IMR-90 (cell line): ENCODE results near the gene UACA. TPM values are rescaled to one million over a fixed set of nuclear protein-coding genes. Genes with fewer than 3 reads are reported as not detected.

Source experiments
- ATAC-seq: fragments of 200-7000 bp; cut with Tn5 transposase; 2 replicates; pipeline ENCODE4 v1.9.1; 2020; ENCODE audit warnings: low read depth, mild to moderate bottlenecking, moderate library complexity
- BruUV-seq: library from RNA; stranded (reverse); fragments of 400-500 nt; replicated peaks from 2 replicates; lab custom pipeline; 2021; lab: Mats Ljungman, UMichigan
- CTCF ChIA-PET: fragments of 300-600 bp; formaldehyde crosslinking; extraction: SDS; loops from one replicate; lab custom pipeline; 2021; ENCODE audit warnings: antibody characterized with exemption; lab: Yijun Ruan, JAX
- POLR2A ChIA-PET: fragments of 300-600 bp; sonication (Branson Sonifier 250); formaldehyde crosslinking; loops from one replicate; lab custom pipeline; 2022; ENCODE audit warnings: antibody characterized with exemption; ENCODE audit not compliant: unreplicated experiment; lab: Charles Lee
- DNase-seq: peaks from one replicate; pipeline ENCODE4 v3.0.0; 2013
- H2AFZ ChIP-seq: replicated peaks from 2 replicates; pipeline ENCODE3; 2013; ENCODE audit warnings: low read length, mild to moderate bottlenecking; ENCODE audit not compliant: poor library complexity
- H2AK5ac ChIP-seq: 2 replicates; pipeline ENCODE4 v1.6.1; 2013; ENCODE audit warnings: low read depth, low read length, inconsistent platforms
- H2AK9ac ChIP-seq: replicated peaks from 2 replicates; pipeline ENCODE3; 2013; ENCODE audit warnings: mild to moderate bottlenecking, low read depth, low read length, moderate library complexity; ENCODE audit not compliant: poor library complexity
- H2BK120ac ChIP-seq: 2 replicates; pipeline ENCODE4 v1.6.1; 2013; ENCODE audit warnings: low read depth, low read length, inconsistent platforms
- H2BK15ac ChIP-seq: 3 replicates; pipeline ENCODE4 v1.6.1; 2013; ENCODE audit warnings: low read depth, low read length, inconsistent platforms
- H2BK20ac ChIP-seq: 2 replicates; pipeline ENCODE4 v1.6.1; 2013; ENCODE audit warnings: low read depth, mild to moderate bottlenecking, inconsistent platforms, low read length, moderate library complexity
- H2BK5ac ChIP-seq: 2 replicates; pipeline ENCODE4 v1.6.1; 2013; ENCODE audit warnings: mild to moderate bottlenecking, low read depth, low read length, inconsistent platforms; ENCODE audit not compliant: poor library complexity, severe bottlenecking
- H3K14ac ChIP-seq: replicated peaks from 2 replicates; pipeline ENCODE4 v1.6.1; 2013; ENCODE audit warnings: low read depth, low read length, inconsistent platforms
- H3K18ac ChIP-seq: 2 replicates; pipeline ENCODE4 v1.6.1; 2013; ENCODE audit warnings: low read depth, low read length, control low read depth
- H3K23ac ChIP-seq: 2 replicates; pipeline ENCODE4 v1.6.1; 2013; ENCODE audit warnings: low read depth, low read length, inconsistent platforms
- H3K27ac ChIP-seq: 2 replicates; pipeline ENCODE4 v1.5.1; 2013; ENCODE audit warnings: mild to moderate bottlenecking, control low read depth, low read length; ENCODE audit not compliant: insufficient read depth
- H3K27me3 ChIP-seq: 2 replicates; pipeline ENCODE4 v1.6.1; 2013; ENCODE audit warnings: low read length; ENCODE audit not compliant: control insufficient read depth, insufficient read depth
- H3K36me3 ChIP-seq: 2 replicates; pipeline ENCODE4 v1.6.1; 2013; ENCODE audit warnings: low read length, mixed read lengths; ENCODE audit not compliant: control insufficient read depth, insufficient read depth
- H3K4ac ChIP-seq: 2 replicates; pipeline ENCODE4 v1.6.1; 2013; ENCODE audit warnings: low read depth, low read length, inconsistent platforms
- H3K4me1 ChIP-seq: 2 replicates; pipeline ENCODE4 v1.6.1; 2013; ENCODE audit warnings: low read length, mixed read lengths; ENCODE audit not compliant: control insufficient read depth, insufficient read depth
- H3K4me2 ChIP-seq: 2 replicates; pipeline ENCODE4 v1.6.1; 2013; ENCODE audit warnings: low read depth, mild to moderate bottlenecking, control low read depth, low read length, moderate library complexity
- H3K4me3 ChIP-seq: 2 replicates; pipeline ENCODE4 v1.5.1; 2013; ENCODE audit warnings: low read depth, mild to moderate bottlenecking, control low read depth, low read length, moderate library complexity; ENCODE audit not compliant: insufficient read depth
- H3K56ac ChIP-seq: 2 replicates; pipeline ENCODE4 v1.6.1; 2013; ENCODE audit warnings: low read length, inconsistent platforms; ENCODE audit not compliant: insufficient read depth; ENCODE audit errors: extremely low read depth
- H3K79me1 ChIP-seq, 2 experiments: 2 replicates each; pipeline ENCODE4 v1.6.1; 2013; ENCODE audit warnings: low read length in 2 of 2, inconsistent platforms in 1 of 2, low read depth in 1 of 2
- H3K9ac ChIP-seq: 2 replicates; pipeline ENCODE4 v1.6.1; 2013; ENCODE audit warnings: low read depth, low read length, control low read depth
- H3K9me1 ChIP-seq: 2 replicates; pipeline ENCODE4 v1.6.1; 2013; ENCODE audit warnings: low read length, inconsistent platforms; ENCODE audit not compliant: insufficient read depth
- H3K9me3 ChIP-seq: 2 replicates; pipeline ENCODE4 v1.6.1; 2013; ENCODE audit warnings: low read length; ENCODE audit not compliant: control insufficient read depth, insufficient read depth
- H4K20me1 ChIP-seq: 2 replicates; pipeline ENCODE4 v1.6.1; 2013; ENCODE audit warnings: low read length, inconsistent platforms; ENCODE audit not compliant: insufficient read depth
- H4K5ac ChIP-seq: 2 replicates; pipeline ENCODE4 v1.6.1; 2013; ENCODE audit warnings: mild to moderate bottlenecking, low read depth, low read length, control low read depth
- H4K8ac ChIP-seq, 2 experiments: 2 replicates each; pipeline ENCODE4 v1.6.1; 2013; ENCODE audit warnings: low read depth in 2 of 2, low read length in 2 of 2, control low read depth in 1 of 2, inconsistent platforms in 1 of 2
- H4K91ac ChIP-seq: 2 replicates; pipeline ENCODE4 v1.6.1; 2013; ENCODE audit warnings: low read depth, low read length, inconsistent platforms; ENCODE audit not compliant: insufficient read depth
- BHLHE40 ChIP-seq: fragments of 150-350 bp; IDR thresholded peaks from 2 replicates; pipeline ENCODE4 v1.6.1; 2016; ENCODE audit warnings: mild to moderate bottlenecking, low read depth, low read length
- CEBPB ChIP-seq: IDR thresholded peaks from 2 replicates; pipeline ENCODE4 v1.6.1; 2012; ENCODE audit warnings: low read depth, low read length, improper control_type of control experiment
- CHD1 ChIP-seq: IDR thresholded peaks from 2 replicates; pipeline ENCODE4 v1.6.1; 2012; ENCODE audit warnings: low read depth, low read length, improper control_type of control experiment
- CTCF ChIP-seq: conservative IDR thresholded peaks from 2 replicates; pipeline ENCODE4 v1.5.1; 2012; ENCODE audit warnings: mild to moderate bottlenecking, low read depth, low read length, improper control_type of control experiment
- ELK1 ChIP-seq: fragments of 150-350 bp; IDR thresholded peaks from 2 replicates; pipeline ENCODE4 v1.6.1; 2016; ENCODE audit warnings: low read depth, mild to moderate bottlenecking, low read length, moderate library complexity, borderline replicate concordance
- FOS ChIP-seq: fragments of 150-350 bp; IDR thresholded peaks from 2 replicates; pipeline ENCODE4 v1.6.1; 2016; ENCODE audit warnings: low read depth, low read length
- MAFK ChIP-seq: IDR thresholded peaks from 2 replicates; pipeline ENCODE4 v1.6.1; 2012; ENCODE audit warnings: low read depth, low read length, improper control_type of control experiment
- NFE2L2 ChIP-seq: fragments of 150-350 bp; IDR thresholded peaks from 2 replicates; pipeline ENCODE4 v1.6.1; 2016; ENCODE audit warnings: low read depth, mild to moderate bottlenecking, low read length
- POLR2A ChIP-seq: IDR thresholded peaks from 2 replicates; pipeline ENCODE4 v1.6.1; 2012; ENCODE audit warnings: mild to moderate bottlenecking, low read depth, low read length
- RCOR1 ChIP-seq: IDR thresholded peaks from 2 replicates; pipeline ENCODE4 v1.6.1; 2012; ENCODE audit warnings: mild to moderate bottlenecking, low read length, improper control_type of control experiment; ENCODE audit not compliant: insufficient replicate concordance
- RFX5 ChIP-seq: IDR thresholded peaks from 2 replicates; pipeline ENCODE4 v1.8.0; 2012; ENCODE audit warnings: low read depth, mild to moderate bottlenecking, low read length, moderate library complexity
- SMC3 ChIP-seq: fragments of 150-350 bp; IDR thresholded peaks from 2 replicates; pipeline ENCODE4 v1.6.1; 2016; ENCODE audit warnings: low read depth, mild to moderate bottlenecking, antibody characterized with exemption, low read length, moderate library complexity
- USF2 ChIP-seq: fragments of 150-350 bp; IDR thresholded peaks from 2 replicates; pipeline ENCODE4 v1.6.1; 2017; ENCODE audit warnings: mild to moderate bottlenecking, antibody characterized with exemption, low read length, low read depth
- WGBS, 2 experiments: methylation state at CpG; one replicate each; pipeline versions ENCODE4 v1.1.5 to v1.1.7; 2013; ENCODE audit warnings: missing lambda C conversion rate in 2 of 2; ENCODE audit not compliant: insufficient read length in 1 of 2; ENCODE audit errors: extremely low coverage in 2 of 2; 5-methylcytosine and 5-hydroxymethylcytosine counted together
- dilution Hi-C: fragments of 300-500 bp; cut with HindIII; formaldehyde crosslinking; loops from one replicate; pipeline ENCODE4 v1.14.3; 2018; ENCODE audit warnings: low sequenced_read_pairs; ENCODE audit not compliant: unreplicated experiment
- in situ Hi-C: fragments of 300-500 bp; cut with MboI; formaldehyde crosslinking; loops from 3 replicates; pipeline ENCODE4 v1.14.3; 2019; ENCODE audit warnings: low sequenced_read_pairs, inconsistent platforms, mixed read lengths
- intact Hi-C: fragments of 100-400 bp; cut with micrococcal nuclease; formaldehyde crosslinking; loops from 2 replicates; pipeline ENCODE4 v1.10.0; 2022
- polyA plus RNA-seq, 3 experiments: library from polyadenylated mRNA; depleted of rRNA; stranded (reverse); fragments of >200 nt; gene quantifications; 2 replicates each; pipeline ENCODE4 v1.2.3, GENCODE V29; 2012; ENCODE audit warnings: low replicate concordance in 1 of 3
- total RNA-seq: library from RNA; depleted of rRNA; stranded (reverse); fragments of >200 nt; gene quantifications from 2 replicates; pipeline ENCODE4 v1.2.3, GENCODE V29; 2012

Gene UACA
- total and polyA plus RNA-seq, 2 of the 4 experiments (the other 2 are of a cell fraction), result 156 to 507 TPM

DNA sequence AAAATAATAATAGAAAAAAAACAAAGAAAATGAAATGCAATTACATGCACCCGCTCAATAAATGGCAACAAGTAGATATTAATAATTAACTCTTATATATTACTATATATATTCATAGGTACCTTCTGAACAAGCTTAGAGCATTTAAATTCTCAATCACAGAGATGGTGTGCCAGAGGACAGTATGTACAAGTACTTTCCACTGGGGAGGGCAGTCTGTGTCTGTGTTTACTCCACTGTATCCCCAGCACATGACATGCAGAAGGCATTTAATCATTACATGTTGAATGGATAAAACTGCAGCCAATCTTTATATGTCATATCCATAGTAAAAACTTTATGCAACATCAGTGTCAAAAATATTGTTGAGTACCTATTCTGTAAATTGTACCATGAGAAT is 97.8 kb downstream of the UACA start:
- no peak overlapping the region for H3K4ac ChIP-seq
- no peak overlapping the region for H2AK5ac ChIP-seq
- peaks cover 13% of the 10 kb centered on the region for H3K36me3 ChIP-seq
- no peak overlapping the region for H4K91ac ChIP-seq
- H4K8ac ChIP-seq, result no peak overlapping the region
- ChIA-PET CTCF (no interaction called here), POLR2A (no interaction called here)
- no peak overlapping the region for H2BK15ac ChIP-seq
- peaks cover 8 to 34% of the 10 kb centered on the region in 2 experiments; a peak in 3 of 4 replicates for H3K79me1 ChIP-seq
- H2BK5ac ChIP-seq, result no peak overlapping the region
- WGBS, 2 experiments, result no CpG with 5 or more reads among the region's 1 CpG
- no peak overlapping the region for H3K56ac ChIP-seq
- H3K9me3 ChIP-seq, result no peaks in the 10 kb centered on the region
- H2BK20ac ChIP-seq, result no peak overlapping the region
- no peak overlapping the region for H3K9ac ChIP-seq
- no peak overlapping the region for H3K18ac ChIP-seq
- H4K20me1 ChIP-seq, result peaks cover 11% of the 10 kb centered on the region; the same call in 1 of the 2 replicates
- no peak overlapping the region for H2AK9ac ChIP-seq
- DNase-seq (no peak), ATAC-seq (no peak)
- no peak overlapping the region for H4K5ac ChIP-seq
- no peak overlapping the region for H3K4me3 ChIP-seq
- intact Hi-C loops, result no loop called here
- H3K14ac ChIP-seq, result no peak overlapping the region
- no peak overlapping the region for H3K4me2 ChIP-seq
- no peak overlapping the region for H3K23ac ChIP-seq
- H3K27me3 ChIP-seq, result no peaks in the 10 kb centered on the region
- H3K27ac ChIP-seq, result no peak overlapping the region
- H2BK120ac ChIP-seq, result no peak overlapping the region
- 0 out of 2 replicates have a peak, but pooled peaks cover 6% of the 10 kb centered on the region for H3K9me1 ChIP-seq
- no peak overlapping the region for H2AFZ ChIP-seq
- dilution Hi-C loops, result no loop called here
- peaks cover 5% of the 10 kb centered on the region for H3K4me1 ChIP-seq
- no TSS peak for BruUV-seq
- in situ Hi-C loops, result no loop called here
- no peak for TF ChIP-seq RCOR1
- no peak for TF ChIP-seq CHD1
- TF ChIP-seq MAFK, result no peak
- TF ChIP-seq NFE2L2, result no peak
- TF ChIP-seq BHLHE40, result no peak
- TF ChIP-seq RFX5, result no peak
- TF ChIP-seq USF2, result no peak
- no peak for TF ChIP-seq SMC3
- no peak for TF ChIP-seq ELK1
- TF ChIP-seq FOS, result no peak
- TF ChIP-seq POLR2A, result no peak
- no peak for TF ChIP-seq CTCF
- no peak for TF ChIP-seq CEBPB
